Stimulated activated CD4-positive, alpha-beta T cell treated with anti-CD3 and anti-CD28 coated beads, Interleukin-1b, Interleukin-23, amount 100 ng/mL, for 24 hours (primary cell): ENCODE results near the gene SLC6A3.

Experiments
- DNase-seq, 4 experiments: peaks; one replicate each; pipeline ENCODE4 v3.0.0-alpha.2; 2020; ENCODE audit warnings: low read depth in 4 of 4, low spot score in 1 of 4

The SLC6A3 gene

DNA sequence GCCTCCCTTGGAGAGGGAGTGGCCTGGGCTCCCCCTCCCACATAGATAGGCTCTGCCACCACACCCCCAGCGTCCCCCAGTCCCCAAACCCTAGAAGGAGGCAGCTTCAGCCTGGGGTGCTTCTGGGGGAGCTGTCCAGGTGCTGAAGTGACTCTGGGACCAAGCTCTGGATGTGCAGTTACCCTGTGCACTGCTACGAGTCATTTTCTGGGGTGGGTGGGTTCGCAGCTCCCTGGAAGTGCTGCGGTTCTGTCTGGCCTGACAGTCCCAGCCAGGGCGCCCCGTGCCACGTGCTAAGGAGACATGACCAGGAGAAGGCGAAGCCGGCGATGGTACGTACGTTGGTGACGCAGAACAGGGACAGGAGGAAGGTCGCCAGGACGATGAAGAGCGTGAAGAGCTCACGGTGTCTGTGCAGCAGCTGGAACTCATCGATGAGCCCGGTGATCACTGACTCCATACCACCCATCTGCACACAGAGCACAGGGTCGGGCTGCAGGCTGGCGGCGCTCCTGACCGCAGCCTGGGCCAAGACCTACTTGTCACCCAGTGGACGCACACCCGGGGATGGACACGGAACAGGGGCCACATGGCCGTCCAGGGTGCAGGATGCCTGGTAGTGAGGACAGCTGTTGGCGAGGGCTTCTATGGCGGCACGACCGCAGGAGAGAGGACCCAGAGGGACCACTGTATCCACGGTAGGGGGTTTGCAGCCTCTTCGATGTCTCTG, 35.7 kb downstream of the SLC6A3 start:
- DNase-seq = no peak

DNA sequence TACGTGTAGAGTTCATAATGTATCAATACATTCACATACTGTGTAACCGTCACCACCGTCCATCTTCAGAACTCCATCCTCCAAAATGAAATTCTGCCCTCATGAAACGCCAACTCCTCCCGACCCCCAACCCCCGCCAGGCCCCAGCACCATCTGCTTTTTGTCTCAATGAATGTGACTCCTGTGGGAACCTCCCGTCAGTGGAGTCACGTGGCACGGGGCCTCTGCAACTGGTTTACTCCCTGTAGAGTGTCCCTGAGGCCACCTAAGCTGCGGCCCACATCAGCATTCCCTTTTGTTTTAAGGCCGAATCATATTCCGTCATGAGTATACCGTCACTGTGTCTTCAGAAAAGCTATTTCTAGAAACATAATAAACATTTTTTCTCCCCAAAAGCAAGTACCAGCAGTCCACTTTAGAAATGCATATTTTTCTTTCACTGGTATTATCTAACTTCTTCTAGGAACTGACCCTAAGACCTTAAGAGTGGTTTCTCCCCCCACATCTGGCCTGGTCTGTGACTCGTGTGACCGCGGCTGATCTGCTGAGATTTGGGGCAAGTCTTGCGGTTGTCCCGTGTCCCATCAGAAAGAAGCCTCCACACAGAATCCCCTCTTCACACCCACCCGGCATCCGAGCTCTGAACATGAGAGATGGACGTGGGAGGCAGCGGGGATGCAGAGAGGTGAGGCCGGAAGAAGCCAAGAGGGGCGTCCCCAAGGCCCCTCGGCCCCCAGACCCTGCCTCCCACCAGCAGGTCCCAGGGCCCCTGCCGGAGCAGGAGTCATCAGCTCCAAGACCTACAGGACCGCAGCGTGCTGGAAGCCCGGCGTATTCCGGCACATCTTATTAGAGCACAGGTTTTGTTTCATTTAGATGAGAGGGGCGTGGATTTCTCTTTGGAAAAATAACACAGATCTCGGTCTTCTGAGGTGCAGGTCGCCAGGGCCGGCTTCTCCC, 38.3 kb downstream of the SLC6A3 start:
- no peak for DNase-seq

DNA sequence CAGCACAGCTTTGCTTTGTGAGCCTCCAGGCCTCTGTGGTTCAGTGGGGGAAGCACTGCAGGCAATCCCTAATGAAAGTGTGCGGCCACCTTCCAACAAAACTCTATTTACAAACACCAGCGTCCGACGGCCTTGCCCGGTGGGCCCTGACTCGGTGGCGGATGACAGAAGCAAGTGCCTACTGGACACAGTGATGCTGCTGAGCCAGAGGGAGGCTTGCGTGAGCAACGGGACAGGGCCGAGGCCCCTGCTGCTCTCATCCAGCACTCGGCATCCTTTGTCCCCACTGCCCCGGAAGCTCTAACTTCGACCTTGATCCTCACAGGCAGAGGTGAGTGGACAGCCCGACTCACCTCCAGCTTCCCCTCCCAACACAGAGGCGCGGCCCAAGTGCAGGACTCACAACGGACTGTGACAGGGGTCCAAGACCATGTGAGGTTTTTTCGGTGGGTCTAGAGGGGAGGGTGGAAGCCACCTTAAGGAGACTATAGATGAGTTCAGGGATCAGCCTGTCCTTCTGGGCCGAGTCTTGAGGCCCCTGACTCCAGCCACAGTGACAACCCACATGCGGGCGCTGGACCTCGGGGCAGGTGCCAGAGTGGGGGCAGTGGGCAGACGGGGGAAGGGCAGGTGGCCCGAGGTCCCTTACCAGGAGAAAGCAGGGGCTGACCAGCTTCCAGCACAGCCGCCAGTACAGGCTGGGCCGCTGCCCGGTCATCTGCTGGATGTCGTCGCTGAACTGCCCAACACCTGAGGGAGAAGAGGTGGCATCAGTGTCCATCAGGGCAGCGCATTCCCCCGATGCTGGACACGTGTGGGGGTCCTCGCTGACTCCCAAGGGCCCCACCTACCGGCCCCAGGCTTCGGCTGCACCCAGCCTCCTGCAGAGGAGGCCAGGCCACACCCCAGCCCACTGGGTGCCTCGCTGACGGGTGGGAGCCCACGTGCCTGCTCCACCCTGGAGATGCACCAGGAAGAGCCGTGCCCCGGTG, 39.4 kb downstream of the SLC6A3 start:
- DNase-seq = no peak

DNA sequence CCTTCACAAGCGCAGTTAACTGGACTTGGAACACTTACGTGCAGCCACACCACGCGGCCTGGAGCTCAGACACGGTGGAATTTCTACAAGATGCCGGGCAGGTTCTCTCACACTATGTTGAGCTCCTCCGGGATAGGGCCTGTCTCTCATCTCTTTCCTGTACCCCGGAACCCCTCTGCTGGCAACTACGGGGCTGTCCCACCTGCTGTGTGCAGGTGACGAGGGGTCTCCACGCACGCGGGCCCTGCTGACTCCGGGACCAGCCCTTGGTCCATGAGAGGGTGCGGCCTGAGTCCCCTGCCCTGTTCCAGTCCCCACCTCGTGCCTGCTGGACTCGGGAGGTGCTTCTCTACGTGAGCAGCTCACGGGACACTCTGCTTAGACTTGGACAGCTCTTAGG, 40.1 kb downstream of the SLC6A3 start:
- no peak for DNase-seq

DNA sequence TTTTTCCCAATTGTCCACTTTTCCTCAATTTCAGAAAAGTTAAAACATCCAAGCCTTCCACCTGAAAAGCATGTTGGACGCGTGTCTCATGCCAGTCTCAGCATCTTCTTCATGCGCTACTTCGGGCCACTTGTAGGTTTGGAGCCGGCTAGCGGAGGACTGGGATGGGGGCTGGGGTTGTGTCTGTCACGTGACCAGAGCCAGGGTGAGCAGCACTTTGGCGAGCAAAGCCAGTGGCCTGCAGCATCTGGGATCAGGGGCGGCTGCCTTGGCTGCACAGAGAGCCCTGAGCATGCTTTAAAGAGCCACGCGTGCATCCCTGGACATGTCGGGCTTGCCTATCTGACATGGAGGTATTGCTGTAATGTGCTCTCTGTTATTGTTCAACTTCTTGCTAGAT, 41.2 kb downstream of the SLC6A3 start:
- DNase-seq = no peak

DNA sequence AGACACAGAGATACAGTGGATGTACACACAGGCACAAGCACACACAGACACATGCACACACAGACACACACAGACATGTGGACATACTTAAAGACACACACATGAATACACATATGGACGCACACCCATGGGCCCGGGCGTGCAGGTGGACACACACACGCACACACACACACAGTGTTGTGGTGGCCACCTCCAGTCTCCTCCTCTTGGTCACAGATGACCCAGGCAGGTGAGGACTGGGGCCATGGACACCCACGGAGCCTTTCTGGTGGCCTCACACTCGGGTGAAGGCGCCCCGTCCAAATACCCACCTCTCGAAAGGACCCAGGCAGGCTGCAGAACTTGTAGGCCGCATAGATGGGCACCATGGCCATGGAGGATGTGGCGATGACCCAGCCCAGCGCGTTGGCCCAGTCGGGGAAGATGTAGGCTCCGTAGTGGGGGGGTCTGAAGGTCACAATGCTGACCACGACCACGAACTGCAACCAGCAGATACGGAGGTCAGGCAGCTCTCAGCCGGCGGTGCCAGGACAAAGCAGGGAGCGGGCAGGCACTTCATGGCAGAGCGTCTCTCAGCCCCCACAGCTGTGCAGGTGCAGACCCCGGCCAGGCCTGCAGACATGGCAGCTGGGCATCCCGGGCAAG, 42.5 kb downstream of the SLC6A3 start:
- no peak for DNase-seq

DNA sequence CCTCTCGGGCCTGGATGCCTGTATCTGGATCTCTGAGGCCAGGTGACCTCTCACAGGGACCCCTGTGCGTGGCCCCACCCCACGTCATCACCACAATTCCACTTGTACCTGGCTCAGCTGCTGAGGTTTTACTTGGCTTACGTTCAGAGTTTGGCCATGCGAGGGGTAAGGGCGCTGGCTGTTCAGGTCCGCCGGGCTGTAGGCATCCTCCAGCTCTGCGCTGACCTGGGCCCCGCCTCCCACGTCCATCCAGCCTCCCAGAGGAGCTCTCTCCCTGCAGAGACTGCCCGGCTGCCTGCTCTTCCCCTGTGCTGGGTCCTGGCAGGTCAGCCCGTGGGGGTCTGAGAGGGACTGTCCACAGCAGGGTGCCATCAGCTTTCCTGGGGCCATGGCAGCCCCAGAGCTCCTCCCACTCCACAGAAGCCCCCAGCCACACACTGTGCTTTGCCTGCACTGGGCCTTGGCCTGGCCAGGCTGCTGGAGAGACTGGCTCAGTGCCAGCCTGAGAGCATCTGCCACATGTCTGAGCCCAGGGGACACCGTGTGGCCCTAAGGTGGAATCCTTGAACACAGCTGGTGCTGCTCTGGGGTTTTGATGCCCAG, 43.6 kb downstream of the SLC6A3 start:
- DNase-seq = no peak

DNA sequence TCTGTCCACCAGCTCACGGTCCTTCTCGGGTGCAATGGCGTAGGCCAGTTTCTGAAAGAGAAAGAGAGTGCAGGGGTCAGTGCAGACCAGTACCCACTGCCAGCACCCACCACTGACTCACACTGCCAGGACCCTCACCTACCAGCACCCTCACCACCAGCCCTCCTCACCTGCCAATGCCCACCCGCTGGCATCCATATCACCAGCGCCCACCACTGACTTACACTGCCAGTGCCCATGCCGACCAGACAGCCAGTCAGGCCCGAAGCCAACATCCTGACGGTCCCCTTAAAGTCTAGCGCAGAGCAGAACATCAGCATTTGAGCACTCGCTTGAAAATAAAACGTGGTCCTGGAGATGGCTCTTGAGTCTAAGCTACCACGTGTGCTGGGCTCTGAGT, 44.3 kb downstream of the SLC6A3 start:
- no peak for DNase-seq

DNA sequence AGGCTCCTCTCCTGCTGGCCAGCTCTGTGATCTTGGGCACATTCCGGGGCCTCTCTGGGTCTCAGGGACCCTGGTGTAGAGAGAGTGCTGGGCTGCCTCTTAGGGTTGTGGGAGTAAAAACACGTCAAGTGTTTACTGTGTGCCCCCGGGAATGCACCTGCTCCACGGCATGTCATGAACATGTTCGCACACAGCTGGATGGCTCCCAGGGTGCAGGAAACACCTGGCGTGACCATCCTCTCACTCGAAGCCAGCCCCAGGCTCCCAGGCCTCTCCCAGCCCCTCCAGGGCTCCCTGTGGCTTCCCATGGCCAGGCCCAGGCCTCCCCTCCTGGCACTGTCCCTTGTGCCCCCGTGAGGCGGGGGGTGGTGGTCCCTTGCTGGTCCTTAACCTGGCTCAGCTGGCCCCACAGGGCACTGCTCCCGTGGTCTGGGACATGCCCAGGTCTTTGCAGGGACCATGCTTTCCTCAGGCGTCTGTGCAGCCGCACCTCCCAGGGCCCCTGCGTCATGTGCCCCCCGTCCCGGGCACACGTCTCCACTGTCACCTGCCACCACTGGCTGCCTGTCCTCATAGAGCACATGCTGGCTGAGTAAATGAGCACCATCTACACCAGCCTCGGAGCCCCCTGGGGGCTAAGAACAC, 44.9 kb downstream of the SLC6A3 start:
- no peak for DNase-seq

DNA sequence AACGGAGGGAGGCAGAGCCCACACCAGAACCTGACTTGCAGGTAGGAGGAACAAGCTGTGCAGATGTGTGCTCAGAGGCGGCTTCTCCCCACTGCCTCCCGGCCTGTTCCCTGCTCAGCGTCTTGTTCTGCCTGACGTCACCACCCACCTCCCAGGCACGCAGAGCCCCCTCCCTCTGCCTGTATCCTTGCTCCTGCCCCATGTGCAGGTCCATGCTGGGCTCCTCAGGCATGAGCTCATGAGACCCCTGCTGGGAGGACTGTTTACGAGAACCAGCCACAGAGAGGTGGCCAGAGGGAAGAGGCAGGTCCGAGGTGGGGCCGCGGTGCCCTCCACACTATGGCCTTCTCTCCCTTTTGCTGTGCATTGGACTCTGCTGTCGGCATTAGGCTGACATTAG, 45.5 kb downstream of the SLC6A3 start:
- DNase-seq = no peak

DNA sequence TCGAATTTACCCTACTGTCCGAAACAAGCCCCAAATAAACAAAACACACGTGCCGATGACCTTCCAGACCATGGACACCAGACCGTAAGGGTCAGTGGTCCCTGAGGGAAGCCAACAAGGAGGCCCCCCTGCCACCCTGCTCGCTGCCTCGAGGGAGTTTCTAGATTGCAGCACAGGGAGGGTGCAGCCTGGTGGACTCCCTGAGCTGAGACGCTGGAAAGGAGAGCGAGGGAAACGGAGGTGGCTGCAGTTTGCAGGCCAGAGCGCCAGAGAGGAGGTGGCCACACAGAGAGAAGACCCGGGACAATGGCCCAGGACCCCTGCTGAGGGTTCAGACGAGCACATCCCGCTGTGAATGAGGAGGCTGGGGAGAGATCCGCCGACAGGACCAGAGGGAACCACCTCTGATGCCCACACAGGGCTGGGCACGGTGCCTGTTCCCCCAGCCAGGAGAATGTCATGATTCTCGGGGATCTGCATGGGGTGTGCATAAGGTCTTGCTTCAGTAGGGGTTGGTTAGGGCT, 48.9 kb downstream of the SLC6A3 start:
- DNase-seq = no peak

DNA sequence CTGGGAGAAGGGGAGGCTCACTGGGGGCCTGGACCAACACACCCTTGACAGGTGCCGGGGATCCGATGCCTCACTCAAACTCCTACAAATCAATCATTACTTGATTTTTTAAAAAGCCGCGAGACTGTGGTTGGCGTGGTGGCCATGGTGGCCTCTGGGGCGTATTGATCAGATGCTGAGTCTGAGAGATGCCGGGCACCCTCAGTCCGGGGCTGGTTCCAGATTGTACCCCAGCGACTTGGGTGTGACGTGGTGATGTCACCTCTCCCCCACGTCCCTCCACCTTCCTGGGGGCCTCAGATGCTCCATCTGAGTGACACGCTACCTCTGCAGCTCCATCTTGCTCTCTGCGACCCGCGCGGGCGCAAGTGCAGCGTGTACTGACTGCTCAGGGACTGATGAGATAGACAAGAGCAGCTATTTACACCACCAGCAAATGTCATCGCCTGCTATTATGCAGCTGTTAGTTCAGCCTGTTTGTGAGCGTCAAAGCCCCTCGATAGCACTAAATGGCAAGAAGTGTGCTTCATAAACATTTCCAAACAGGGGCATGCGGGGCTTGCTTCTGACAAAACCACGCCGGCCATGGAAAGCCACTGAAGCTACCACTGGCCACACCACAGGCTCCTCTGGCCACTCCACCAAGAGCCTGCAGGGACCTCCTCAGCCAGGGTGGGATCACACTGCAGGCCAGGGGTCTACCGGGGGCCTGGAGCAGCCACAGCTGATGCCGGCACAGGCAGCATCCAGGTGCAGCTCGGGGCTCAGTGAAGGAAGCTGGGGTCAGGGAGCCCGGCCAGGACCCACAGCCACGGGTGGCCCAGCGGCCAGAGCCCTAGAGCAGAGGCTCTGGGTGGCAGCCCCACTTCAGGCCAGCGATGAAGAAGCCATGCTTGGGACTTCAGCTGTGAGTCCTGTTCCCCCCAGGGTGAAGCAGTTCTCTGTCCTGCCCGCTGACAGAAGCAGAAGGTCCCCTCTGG, 50.1 kb downstream of the SLC6A3 start:
- no peak for DNase-seq

DNA sequence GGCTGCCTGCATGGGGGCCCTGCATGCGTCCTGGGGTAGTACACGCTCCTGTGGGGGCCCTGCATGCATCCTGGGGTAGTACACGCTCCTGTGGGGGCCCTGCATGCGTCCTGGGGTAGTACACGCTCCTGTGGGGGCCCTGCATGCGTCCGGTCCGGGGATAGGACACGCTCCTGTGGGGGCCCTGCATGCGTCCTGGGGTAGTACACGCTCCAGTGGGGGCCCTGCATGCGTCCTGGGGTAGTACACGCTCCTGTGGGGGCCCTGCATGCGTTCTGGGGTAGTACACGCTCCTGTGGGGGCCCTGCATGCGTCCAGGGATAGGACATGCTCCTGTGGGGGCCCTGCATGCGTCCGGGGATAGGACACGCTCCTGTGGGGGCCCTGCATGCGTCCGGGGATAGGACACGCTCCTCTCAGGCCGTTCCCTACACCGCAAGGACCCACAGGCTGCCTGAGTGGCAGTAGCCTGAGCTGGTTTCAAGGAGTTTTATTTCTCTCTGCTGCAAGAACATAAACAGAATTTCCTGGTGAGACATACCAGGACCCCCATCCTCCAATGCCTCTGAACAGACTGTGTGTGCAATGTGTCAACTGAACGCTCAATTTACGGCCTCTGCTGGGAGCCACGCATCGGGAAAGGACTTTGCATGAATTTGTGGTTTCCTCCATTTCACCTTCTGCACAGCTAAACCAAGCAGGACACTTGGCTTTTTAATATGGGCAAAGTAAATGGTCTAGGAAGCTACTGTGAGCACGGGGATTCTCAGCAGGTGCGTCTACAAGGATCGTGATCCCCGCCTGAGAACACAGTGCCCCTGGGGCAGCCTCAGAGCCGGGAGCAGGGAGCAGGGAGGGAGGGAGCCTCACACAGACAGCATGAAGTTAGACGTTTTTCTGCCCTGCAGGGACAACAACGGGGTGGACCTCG, 51.4 kb downstream of the SLC6A3 start:
- DNase-seq = no peak

DNA sequence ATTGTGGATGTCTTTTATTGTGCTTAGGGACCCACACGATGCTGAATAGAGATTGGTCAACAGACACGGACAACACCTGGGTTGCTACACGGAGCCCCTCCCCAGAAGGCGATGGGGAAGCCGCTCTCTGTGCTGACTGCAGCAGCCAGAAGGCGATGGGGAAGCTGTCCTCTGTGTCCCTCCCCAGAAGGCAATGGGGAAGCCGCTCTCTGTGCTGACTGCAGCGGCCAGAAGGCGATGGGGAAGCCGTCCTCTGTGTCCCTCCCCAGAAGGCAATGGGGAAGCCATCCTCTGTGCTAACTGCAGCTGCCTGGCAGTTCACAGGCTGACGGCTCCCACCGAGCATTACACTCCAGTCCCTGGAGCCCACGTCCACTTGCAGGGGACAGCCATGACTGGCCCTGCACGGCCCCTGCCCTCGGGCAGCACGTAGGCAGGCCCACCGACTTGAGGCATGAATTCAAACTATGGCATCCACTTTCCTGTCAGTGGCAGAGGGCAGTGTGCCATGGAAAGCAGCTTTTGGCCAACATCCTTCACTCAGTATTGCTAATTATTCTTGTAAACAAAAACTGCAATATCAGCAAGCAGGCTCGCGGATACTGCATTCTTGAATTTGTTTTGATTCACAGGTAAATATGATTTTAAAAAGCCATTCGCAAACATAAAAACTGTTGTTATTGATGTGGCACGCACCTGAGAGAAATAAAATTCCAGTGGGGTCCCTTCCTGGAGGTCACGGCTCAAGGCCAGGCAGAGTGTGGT, 52.3 kb downstream of the SLC6A3 start:
- no peak for DNase-seq

DNA sequence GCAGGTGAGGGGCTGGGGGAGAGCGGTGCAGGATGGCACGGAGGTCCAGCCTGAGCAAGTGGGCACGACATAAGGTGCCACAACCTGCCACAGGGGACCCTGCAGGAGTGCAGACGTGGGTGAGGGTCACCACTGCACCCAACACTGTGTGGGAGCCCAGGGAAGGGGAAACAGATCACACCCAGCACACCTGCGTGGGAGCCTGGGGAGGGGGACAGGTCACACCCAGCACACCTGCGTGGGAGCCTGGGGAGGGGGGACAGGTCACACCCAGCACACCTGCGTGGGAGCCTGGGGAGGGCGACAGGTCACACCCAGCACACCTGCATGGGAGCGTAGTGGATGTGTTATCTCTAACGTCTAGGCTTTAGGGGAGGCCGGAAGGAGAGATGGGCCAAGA, 53.0 kb downstream of the SLC6A3 start:
- DNase-seq = no peak

DNA sequence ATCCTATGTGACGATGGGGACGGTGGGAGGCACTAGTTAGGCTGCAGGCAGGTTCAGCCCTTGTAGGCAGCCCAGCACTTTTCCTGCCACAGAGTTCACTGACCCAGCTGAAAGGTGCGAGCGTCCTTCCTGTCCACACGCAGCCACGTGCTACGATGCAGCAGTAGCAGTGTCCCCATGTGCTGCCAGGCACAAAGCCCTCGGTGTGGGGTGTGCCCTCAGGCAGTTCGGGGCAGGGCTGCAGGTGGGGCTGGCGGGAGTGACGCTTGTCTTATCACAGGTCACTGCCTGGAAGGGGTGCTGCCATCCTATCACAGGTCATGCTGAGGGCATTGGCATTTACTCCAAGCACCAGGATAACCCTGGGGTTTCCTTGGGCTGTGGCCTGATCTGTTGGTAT, 53.5 kb downstream of the SLC6A3 start:
- DNase-seq = no peak
